HG03196 (cell line): ENCODE results near the gene AUTS2.

Source experiments
- ATAC-seq: cut with Tn5 transposase; IDR thresholded peaks from one replicate; pipeline ENCODE4 v1.9.1; 2021; ENCODE audit not compliant: unreplicated experiment

AUTS2 gene

DNA sequence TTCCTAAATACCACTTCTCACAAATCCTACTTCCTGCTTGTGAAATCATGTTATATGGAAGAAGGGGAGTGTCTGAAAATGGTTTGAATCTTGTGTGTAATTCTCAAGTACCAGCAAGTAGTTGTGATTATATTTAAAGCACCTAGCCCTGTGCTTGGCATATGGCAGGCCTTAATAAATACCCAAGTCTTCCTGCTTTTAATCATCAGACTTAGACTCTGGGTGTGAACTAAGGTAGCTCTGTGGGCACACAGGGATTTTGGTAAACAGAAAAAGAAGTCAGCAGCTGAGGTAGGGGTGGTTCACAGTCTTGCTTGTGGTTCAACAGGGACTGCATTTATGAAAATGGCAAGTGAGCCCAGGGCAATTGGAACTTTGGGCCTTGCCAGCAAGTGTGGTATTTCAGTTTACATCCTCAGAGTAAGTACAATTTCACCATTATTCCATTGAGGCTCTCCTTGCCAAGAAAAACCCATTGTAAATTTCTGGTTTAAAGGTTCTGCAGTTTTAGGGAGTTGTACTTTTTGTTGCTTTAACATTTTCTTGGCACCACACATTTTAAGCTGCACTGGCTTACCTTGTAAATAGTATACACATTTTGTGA is 215.5 kb downstream of the AUTS2 start:
- ATAC-seq = no peak

DNA sequence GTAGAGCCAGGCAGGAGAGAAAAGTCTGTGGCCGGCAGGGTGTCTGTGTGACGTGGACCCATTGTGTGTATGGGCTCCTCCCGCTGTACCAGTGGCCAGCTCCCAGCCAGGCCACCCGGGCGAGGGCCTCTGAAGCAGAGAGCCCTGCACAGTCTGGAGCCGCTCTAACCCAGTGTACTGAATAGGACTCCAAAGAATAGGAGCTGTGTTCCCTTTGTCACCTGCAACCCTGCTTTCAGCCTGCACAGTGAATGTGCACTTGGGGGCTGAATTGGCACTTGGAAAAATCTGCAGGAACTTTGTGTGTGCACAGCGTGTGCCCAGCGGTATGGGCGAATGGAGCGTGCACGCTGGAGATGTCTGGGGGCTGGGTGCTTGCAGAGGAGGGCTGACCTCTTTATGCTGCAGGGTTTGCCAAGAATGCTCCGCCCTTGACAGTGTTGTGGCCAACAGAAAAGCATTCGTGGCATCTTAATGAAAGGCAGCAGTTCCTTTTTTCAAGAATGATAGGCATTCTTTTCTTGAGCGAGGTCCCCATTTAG is 216.2 kb downstream of the AUTS2 start:
- ATAC-seq = no peak

DNA sequence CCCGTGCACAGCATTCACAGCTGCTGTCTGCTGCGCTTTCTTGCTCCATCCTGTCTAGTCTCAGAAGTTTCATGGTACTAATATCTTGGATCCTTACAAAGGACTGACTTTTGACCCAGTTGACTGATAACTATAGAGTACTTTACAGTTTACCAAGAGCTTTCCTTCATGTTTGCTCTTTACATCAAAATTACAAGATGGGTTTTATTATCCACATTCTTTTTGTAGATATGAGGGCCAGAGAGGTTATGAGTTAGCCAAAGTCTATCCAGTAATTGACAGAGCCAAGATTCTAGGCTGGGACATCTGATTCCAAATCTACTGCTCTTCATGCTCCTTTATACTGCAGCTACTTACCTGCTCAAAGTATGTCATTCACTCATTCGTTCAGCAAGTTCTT is 218.2 kb downstream of the AUTS2 start:
- ATAC-seq = no peak

DNA sequence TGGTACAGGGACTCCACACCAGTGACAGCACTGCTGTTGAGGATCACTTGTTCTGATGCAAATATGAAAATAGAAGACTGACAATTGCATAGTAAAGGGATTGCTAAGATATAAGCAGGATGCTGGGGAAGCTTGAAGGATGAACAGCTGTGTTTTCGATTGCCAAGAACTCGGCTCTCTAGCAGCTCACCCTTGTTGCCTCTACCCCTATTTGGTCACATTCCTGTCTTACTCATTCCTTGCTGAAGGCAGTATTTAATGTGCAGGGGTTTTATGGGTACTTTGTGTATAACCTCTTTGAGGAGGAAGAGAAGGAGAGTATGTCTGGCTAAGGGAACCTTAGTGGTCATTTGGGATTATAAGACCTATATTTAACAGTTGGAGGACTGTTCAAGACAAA is 218.8 kb downstream of the AUTS2 start:
- ATAC-seq = no peak

DNA sequence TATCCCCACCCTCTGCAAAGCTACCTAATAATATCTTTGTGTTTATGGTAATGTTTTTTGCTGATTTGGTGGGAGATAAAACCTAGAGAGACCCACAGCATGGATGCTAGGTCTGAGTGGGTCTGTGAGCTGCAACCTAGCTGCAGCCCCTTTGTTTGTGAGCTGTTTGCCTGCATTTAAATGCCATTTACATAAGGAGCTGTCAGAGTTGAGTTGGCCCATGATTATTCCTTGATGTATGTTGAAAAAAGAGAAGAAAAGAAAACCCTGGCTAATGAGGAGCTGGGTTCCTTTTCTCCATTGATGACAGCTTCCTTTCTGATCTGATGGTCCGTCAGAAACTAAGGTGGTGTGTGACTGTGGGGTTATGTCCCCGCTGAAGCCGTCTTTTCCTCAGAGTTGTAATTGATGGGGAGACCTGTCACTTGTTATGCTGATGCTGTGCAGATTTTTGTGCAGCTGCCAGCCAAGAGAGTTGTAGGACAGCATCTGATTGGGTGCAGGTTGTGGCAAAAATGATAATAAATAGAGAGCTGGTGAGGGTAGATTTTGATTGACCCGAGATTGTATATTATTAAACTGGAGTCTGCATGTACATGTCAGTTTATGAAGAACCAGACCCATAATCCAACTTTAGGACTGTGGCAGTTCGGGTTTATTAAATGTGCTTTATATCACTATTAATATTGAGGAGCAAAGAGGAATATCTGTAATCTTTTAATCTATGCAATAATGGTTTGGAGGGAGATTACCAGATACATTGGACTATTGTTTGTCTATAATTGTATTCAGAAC is 219.8 kb downstream of the AUTS2 start:
- ATAC-seq = no peak

DNA sequence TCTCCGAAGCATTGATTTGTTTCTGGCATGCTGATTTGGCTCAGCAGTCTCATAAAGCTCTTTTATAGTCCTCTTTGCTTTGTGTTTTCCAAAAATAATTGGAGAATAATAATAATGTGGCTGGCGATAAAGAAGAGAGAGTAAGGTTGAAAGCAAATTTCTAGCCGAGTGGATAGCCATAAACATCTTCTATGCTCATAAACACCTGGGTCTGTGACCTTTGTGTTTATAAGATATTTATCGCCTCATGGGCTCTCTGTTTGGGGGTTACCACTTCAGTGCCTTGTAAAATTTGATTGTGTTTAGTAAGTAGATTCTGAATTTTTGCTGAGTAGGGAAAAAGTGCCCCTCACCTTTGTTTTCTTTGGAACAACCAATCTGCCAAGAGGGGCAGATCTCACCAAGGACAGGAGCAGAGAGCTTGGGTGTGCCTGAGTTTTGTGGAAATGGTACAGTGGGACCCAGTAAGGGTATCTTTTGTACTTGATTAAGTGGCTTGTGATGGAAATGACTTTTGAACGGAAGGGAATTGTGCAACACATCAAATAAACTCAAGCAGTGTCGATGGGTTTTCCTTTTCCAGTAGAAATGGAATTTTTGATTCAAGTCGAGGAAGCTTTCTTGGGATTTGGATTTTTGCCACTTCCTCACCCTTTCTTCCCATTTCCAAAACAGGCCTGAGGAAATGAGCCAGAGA is 220.5 kb downstream of the AUTS2 start:
- no peak for ATAC-seq

DNA sequence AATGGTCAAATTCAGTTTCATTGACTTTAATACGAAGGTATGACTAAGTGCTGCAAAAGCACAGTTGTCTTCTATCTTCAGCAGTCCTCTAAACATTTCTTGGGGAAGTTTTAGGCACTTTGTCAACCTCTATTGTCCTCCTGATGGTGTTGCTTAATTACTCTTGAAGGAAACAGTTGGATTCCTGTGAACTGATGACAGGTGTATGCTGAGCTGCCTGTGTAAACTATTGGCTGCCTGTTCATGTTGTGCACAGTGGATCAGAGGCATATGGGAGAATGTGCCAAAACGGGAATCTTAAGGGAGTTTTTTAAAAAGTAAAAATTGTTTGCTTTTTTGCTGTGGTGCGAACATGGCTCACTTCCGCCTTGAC is 221.0 kb downstream of the AUTS2 start:
- ATAC-seq = no peak

DNA sequence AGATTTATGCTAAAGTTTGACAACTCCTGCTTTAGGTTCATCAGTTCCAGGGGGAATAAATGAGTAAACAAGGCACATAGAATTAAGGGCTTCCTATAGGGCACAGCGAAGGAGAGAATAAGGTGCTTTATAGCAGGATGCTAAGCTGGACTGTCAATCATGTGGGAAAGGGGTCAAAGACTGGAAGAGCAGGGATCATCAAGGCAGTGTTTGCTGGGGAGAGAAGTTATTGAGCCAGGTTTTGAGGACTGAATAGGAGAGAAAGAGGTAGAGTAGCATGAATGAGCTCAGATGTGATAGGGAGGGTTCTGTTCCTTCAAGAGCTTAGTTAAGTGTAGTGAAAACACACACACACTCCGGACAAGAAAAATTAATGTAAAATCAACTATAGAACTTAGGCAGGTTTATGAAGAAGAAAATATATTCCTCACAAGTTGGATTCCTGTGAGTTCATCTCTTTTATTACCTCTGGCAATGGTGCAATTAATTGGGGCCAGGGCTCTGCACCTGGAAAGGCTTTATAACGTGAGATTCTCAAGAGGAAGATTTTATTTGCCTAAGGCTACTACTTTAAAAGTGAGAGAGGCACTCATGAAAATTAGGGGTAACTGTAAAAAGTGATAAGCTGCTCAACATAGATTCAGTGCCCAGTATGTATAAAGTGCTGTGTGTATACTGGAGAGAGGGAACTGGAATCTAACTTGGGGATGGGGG is 222.4 kb downstream of the AUTS2 start:
- no peak for ATAC-seq

DNA sequence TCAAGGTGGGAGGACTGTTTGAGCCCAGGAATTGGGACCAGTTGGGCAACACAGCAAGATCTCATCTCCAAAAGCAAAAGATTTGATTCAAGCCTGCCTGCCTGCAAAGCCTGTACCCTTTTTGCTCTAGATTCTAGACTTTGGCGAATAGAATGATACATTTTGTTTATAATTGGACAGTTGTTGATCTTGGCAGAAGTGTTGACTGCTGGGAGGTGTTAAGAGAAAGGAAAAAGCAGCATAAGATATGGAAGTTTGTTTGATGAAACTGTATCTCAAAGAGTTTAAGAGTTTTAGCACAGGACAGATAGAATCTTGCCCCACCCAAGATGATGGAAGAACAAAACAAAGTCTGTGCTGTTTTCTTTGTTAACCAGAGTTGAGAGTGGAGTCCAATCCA is 224.1 kb downstream of the AUTS2 start:
- no peak for ATAC-seq

DNA sequence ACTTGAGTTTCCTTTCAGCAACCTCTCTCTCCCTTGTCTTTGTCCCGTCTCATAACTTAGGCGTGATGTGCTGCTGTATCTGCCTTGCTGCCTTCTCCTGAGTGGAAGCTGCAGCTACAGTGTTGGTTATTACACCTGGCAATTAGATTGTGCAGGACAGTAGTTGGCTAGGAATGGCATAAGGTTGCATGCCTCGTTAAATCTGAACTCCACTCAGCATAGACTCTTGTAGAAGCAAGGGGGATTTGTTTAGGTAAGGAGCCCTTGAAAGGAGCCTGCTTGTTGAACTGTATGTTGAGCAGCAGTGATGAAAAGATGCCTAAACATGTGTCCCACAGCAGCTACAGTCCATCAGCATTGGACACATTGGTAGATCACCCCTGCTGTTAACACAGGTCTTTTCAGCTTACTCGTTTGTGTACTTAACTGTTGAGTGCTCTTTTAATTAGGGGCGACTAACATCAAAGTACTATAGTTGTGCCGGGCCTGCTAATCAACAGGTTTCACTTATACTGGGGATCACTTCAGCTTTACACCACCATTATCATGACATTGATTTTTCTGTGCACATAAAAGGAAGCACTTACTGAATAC is 225.0 kb downstream of the AUTS2 start:
- ATAC-seq = no peak

DNA sequence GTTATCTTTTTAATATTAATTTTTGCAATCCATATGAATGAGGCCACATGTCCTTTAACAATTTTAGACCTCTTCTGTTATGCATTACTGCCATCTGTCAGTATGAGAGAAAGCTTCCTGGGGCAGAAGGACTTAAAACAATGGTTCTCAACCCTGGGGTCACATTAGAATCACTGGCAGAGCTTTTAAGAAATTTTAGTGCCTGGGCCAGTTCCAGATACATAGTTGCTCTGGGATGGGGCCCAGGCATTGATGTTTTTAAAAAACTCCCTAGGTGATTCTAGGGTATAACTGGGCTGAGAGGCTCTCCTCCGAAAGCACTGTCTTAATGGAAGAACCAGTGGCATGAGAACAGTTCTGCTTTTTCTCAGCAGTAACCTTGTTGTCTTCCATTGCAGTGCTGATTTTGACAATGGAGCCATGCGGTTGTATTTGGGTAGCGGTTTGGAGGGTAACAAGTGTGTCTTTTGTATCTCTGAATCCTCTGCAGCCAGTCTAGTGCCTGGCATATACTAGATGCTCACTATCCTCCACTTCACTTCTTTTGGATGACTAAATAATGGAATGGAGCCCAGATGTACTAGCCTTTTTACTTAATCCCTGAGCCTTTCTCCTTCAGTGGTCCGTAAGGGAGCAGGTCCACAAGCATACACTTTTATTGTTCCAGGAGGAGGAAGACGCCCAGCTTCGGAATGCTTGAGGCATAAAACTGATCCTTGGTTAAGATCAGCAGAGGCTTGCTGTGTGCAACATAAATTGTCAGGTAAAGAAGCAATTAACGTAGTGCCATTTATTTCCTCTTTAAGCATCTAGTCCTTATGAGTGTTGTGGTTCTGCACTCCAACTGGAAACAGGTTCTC is 227.1 kb downstream of the AUTS2 start:
- ATAC-seq = peak; percentile 41

DNA sequence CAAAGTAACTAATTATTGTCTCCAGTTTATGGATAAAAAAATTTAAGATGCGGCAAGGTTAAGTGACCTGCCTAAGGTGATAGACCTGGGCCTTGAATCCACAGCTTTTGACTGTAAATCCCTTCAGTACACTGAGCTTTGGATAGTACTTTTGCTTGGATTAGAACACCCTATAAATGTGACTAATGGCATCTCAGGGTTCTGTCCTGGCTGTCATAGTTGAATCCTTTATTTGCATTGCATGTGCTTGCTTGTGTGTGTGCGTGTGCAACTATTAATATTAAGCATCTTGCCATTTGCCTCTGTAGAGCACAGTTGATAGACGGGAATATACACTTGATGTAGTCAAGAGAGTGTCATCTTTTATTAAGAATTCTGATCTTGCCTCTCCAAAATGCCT is 228.0 kb downstream of the AUTS2 start:
- ATAC-seq = no peak

DNA sequence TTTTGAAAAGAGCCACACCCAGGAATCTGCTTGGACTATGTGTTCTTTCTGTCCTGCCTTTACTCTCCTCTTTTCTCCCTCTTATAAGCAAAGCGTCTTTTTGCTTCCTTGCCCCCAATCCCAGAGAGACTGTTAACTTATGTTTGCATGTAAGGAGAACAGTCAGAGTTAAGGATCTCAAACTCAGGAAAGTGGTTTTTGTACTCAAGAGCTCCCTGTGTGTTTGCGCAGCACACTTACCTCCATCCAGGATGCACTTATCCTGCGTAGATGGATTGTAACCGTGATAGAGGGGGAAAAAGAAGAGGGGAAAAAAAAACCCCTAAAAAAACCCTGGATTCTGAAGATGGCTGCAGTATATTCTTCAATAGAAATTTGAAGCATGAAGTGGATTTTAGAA is 228.9 kb downstream of the AUTS2 start:
- no peak for ATAC-seq

DNA sequence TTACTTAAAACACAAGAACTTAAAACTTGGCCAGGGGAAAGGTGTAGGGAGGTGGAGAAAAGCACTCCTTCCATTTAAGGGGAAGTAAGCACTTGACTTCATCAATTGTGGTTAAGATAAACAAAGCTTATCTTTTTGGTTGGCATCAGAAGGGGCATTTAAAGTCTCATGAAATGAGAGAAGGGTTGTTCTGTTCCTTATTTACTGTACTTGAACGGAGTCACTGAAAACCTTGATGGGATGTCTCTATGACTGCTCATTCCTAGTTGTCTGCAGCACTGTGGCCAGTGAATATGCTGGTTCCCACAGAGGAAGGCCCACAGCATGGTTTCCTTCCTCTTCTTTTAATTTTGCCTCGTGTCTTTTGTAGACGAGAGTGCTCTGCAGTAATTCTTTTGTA is 229.3 kb downstream of the AUTS2 start:
- ATAC-seq = no peak

DNA sequence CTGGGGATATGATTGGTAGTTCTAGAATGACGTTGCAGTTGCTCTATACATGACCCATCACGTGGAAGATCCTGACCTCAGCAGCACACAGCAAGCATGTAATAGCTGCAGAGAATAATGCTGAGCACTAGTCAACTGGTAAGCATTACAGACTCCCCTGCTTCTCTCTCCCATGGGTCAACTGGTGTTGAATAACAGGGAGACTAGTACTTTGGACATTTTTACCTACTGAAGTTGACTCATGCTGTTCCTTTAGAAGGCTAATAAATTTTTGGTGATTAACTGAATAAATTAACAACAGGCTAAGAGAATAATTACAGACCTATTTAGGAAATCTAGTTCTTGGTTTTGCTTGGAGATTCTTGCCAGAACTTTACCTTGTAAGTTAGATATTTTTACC is 234.1 kb downstream of the AUTS2 start:
- ATAC-seq = no peak

DNA sequence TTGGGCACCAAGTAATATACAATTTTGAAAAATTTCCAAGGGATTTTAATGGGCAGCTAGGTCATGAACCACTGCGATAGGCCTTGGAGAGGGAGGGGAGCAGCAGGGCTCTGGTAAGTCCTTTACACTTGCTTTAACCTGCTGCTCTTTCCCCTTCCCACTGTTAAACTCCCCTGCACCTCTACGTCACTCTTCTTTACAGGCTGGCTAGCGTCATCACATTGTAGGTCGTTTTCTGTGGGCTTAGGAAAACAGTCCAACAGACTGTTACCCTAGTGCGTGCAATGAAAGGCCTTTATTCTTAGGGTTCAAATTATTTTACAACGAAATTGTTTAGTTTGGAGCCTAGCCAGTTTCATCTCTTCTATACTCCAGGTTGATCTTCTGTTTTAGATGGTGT is 235.7 kb downstream of the AUTS2 start:
- ATAC-seq = no peak

DNA sequence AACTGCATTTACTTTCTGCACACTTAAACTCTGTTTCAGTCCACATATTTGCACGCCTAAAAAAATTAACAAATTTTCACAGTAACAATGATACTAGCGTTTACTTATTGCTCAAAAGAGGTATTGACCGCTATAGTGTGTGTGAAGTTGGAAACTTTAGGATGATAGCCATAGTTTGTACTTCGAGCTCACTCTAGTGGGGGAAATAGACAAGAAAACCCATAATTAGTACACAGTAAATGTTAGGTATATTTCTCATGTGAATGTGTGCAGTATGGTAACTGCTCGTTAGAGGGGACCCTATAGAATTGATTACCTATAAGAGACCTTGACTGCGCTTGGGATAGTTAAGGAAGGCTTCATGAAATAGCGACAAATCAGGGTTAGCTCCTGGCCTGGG is 238.4 kb downstream of the AUTS2 start:
- no peak for ATAC-seq

DNA sequence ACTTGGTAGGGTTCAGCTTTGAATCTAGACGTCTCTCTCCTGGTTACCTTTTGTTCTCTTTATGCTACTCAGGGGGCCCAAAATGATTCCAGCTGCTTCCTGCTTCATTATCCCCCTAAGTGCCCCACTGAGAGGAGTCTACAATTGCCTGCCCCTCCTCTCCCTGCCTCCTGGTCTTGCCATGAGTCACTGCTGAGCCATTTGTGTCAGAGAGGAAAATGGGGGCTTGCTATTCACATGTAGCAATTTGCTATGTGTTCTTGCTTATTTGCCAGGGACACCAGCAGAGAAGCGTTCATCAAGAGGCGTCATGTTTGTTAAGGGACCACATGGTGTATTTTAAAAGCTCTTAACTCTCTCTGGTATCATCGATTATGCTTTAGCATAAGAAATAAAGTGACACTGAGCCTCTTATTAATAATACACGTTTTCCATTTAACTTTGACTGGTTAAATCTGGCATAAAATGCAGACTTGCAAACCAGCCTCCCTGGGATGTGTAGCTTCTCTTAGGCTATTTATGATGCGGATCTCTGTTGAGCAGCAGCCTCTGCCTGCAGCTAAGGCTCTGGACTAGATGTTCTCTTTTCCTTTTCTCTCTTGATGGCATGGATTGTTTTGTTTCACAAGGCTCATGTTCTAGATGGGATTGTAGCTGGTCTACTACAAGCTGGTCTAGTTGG is 239.3 kb downstream of the AUTS2 start:
- no peak for ATAC-seq

DNA sequence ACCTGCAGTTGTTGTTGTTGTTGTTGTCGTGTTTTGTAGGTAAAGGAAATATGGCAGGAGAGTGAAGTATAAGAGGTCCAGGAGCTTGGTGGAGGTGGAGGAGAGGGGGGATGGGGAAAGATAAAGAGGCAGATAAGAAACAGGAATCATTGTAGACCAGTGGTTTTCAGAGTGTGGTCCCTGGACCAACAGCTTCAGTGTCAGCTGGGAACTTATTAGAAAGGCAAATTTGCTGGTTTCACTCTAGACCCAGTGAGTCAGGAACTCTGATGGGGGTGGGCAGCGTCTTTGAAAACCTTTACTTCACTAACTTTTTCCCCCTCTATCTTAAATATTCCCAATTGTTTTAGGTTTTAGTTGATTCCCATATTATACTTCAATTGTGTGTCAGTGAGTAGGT is 241.5 kb downstream of the AUTS2 start:
- peak; percentile 44 for ATAC-seq

DNA sequence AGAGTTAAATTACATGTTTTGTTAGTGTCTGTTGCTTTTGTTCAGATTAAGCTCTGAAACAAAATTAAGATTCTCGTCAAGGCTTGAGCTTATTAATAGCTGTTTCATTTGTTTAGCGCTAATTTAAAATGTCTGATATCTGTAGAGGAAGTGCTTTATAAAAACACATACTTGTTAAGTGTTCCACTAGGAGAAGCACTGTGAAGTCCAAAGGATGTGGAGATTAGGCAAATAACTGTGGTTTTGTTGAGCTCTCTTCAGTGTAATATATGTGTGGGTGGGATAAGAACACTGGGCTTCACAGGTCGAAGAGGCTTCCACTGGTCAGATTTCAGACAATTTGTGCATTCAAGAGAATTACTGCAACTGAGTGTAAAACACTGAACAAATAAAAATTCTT is 242.0 kb downstream of the AUTS2 start:
- ATAC-seq = no peak
